A549 (cell line): Measurements from ENCODE around the gene SRRD. TPM values are rescaled to one million over a fixed set of nuclear protein-coding genes. Genes with fewer than 3 reads are reported as not detected.

Experiments
- ATAC-seq, 2 experiments: fragments of 200-7000 bp in 1 of 2; fragments of >200 bp in 1 of 2; cut with Nextera tagmentation in 1 of 2; cut with Tn5 transposase in 1 of 2; 3 replicates each; pipeline versions ENCODE4 v1.8.0 to v1.9.1; 2018 to 2020; ENCODE audit warnings: mild to moderate bottlenecking in 1 of 2, moderate library complexity in 1 of 2
- CTCF ChIA-PET: fragments of 300-600 bp; sonication (Branson Sonifier 250); formaldehyde crosslinking; extraction: SDS; loops from one replicate; lab custom pipeline; 2021; ENCODE audit warnings: antibody characterized with exemption, inconsistent platforms; lab: Yijun Ruan, JAX
- POLR2A ChIA-PET: fragments of 350-600 bp; formaldehyde crosslinking; extraction: SDS; loops from one replicate; lab custom pipeline; 2021; ENCODE audit warnings: antibody characterized with exemption, inconsistent platforms; lab: Yijun Ruan, JAX
- DNase-seq, 2 experiments: peaks; one replicate each; pipeline versions ENCODE4 v3.0.0 to v3.0.0-alpha.2; 2011 to 2016; ENCODE audit warnings: low read depth in 1 of 2, low spot score in 1 of 2
- FAIRE-seq: peaks from 2 replicates; lab custom pipeline; 2011; peaks lifted over from hg19 to GRCh38; lab: Jason Lieb, UNC
- H3K27ac ChIP-seq, 2 experiments: fragments of >200 bp; sonication (Bioruptor Twin); formaldehyde crosslinking; 3 replicates each; pipeline ENCODE4 v1.5.1; 2016 to 2017
- H3K4me1 ChIP-seq: fragments of >200 bp; sonication (Bioruptor Twin); formaldehyde crosslinking; 3 replicates; pipeline ENCODE4 v1.6.1; 2016
- H3K4me2 ChIP-seq: fragments of >200 bp; sonication (Bioruptor Twin); formaldehyde crosslinking; 3 replicates; pipeline ENCODE4 v1.6.1; 2016
- H3K4me3 ChIP-seq: fragments of >200 bp; sonication (Bioruptor Twin); formaldehyde crosslinking; 3 replicates; pipeline ENCODE4 v1.5.1; 2016
- H3K9me3 ChIP-seq: fragments of >200 bp; sonication (Bioruptor Twin); formaldehyde crosslinking; 3 replicates; pipeline ENCODE4 v1.6.1; 2016
- CBX2 ChIP-seq: fragments of 200-600 bp; sonication (generic); IDR thresholded peaks from 2 replicates; pipeline ENCODE4 v1.6.1; 2016; ENCODE audit warnings: low read depth, mild to moderate bottlenecking, borderline replicate concordance
- CBX8 ChIP-seq: fragments of 200-600 bp; sonication (generic); IDR thresholded peaks from 2 replicates; pipeline ENCODE4 v1.6.1; 2016
- CHD4 ChIP-seq: fragments of 200-600 bp; sonication (generic); IDR thresholded peaks from 2 replicates; pipeline ENCODE4 v1.6.1; 2016; ENCODE audit warnings: antibody characterized with exemption, mild to moderate bottlenecking, borderline replicate concordance
- EHF ChIP-seq: fragments of 250-450 bp; sonication (Bioruptor Pico); IDR thresholded peaks from 2 replicates; pipeline ENCODE4 v1.5.0; 2020; ENCODE audit warnings: mild to moderate bottlenecking
- FOSB ChIP-seq: fragments of 250-450 bp; sonication (Bioruptor Pico); IDR thresholded peaks from 2 replicates; pipeline ENCODE4 v1.5.0; 2020; ENCODE audit warnings: mild to moderate bottlenecking, moderate library complexity
- FOSL2 ChIP-seq, 2 experiments: fragments of 450-650 bp in 1 of 2; fragments of >200 bp in 1 of 2; sonication (Bioruptor Twin) in 1 of 2; formaldehyde crosslinking; IDR thresholded peaks; 2 replicates each; pipeline versions ENCODE4 v1.5.0 to v1.6.1; 2016 to 2020; ENCODE audit warnings: mild to moderate bottlenecking in 1 of 2, moderate library complexity in 1 of 2
- FOXS1 ChIP-seq: fragments of 250-450 bp; sonication (Bioruptor Pico); IDR thresholded peaks from 2 replicates; pipeline ENCODE4 v1.5.0; 2020; ENCODE audit warnings: mild to moderate bottlenecking, moderate library complexity
- GATA3 ChIP-seq: IDR thresholded peaks from 2 replicates; pipeline ENCODE4 v1.6.1; 2012; ENCODE audit warnings: borderline replicate concordance
- HDAC2 ChIP-seq: fragments of 200-600 bp; sonication (generic); IDR thresholded peaks from 2 replicates; pipeline ENCODE4 v1.6.1; 2016
- HOXB13 ChIP-seq: fragments of 250-450 bp; sonication (Bioruptor Pico); IDR thresholded peaks from 2 replicates; pipeline ENCODE4 v1.5.0; 2020; ENCODE audit warnings: low read depth, mild to moderate bottlenecking, moderate library complexity
- HOXB5 ChIP-seq: fragments of 250-450 bp; sonication (Bioruptor Pico); IDR thresholded peaks from 2 replicates; pipeline ENCODE4 v1.5.0; 2020; ENCODE audit warnings: mild to moderate bottlenecking, moderate library complexity
- KDM5A ChIP-seq: fragments of 200-600 bp; sonication (generic); IDR thresholded peaks from 2 replicates; pipeline ENCODE4 v1.6.1; 2016; ENCODE audit warnings: antibody characterized with exemption, mild to moderate bottlenecking
- MAFK ChIP-seq: fragments of 450-650 bp; IDR thresholded peaks from 2 replicates; pipeline ENCODE4 v1.6.1; 2014; ENCODE audit not compliant: partially characterized antibody
- MAZ ChIP-seq: fragments of 150-350 bp; IDR thresholded peaks from 2 replicates; pipeline ENCODE4 v1.6.1; 2014; ENCODE audit warnings: antibody characterized with exemption, low read depth, low read length, borderline replicate concordance
- NFE2L2 ChIP-seq: fragments of 150-350 bp; conservative IDR thresholded peaks from 2 replicates; pipeline ENCODE4 v1.6.1; 2014; ENCODE audit warnings: low read length
- NR3C1 ChIP-seq: fragments of >200 bp; sonication (Bioruptor Twin); formaldehyde crosslinking; IDR thresholded peaks from 3 replicates; pipeline ENCODE4 v1.6.1; 2017
- POLR2A ChIP-seq: IDR thresholded peaks from 2 replicates; pipeline ENCODE4 v1.6.1; 2012; ENCODE audit warnings: mild to moderate bottlenecking, low read length
- POLR2AphosphoS2 ChIP-seq: conservative IDR thresholded peaks from 2 replicates; pipeline ENCODE4 v1.6.1; 2012; ENCODE audit warnings: low read length, improper control_type of control experiment, inconsistent platforms
- SMC3 ChIP-seq: fragments of >200 bp; sonication (Bioruptor Twin); formaldehyde crosslinking; IDR thresholded peaks from 3 replicates; pipeline ENCODE4 v1.6.1; 2018; ENCODE audit warnings: inconsistent platforms
- ZC3H11A ChIP-seq: fragments of 450-650 bp; IDR thresholded peaks from 2 replicates; pipeline ENCODE4 v1.6.1; 2014; ENCODE audit warnings: antibody characterized with exemption, mild to moderate bottlenecking
- ZSCAN20 ChIP-seq: fragments of 250-450 bp; sonication (Bioruptor Pico); IDR thresholded peaks from 2 replicates; pipeline ENCODE4 v1.8.0; 2022; ENCODE audit warnings: mild to moderate bottlenecking, moderate library complexity
- WGBS: methylation state at CpG from one replicate; pipeline ENCODE4 v1.1.6; 2017; ENCODE audit errors: missing lambda C conversion rate; 5-methylcytosine and 5-hydroxymethylcytosine counted together
- polyA plus RNA-seq, 4 experiments: library from polyadenylated mRNA; depleted of rRNA in 3 of 4; stranded (reverse); fragments of >200 nt; fragmentation: RNase III in 1 of 4; extraction: RNeasy Plus Mini Kit Qiagen cat#74134 plus additional on column Dnase treatment in 1 of 4; gene quantifications; 2 replicates in 3 of 4; 3 replicates in 1 of 4; pipeline ENCODE4 v1.2.3, GENCODE V29; 2011 to 2017
- TF ChIP-seq, protein P1 (sequence below): fragments of >200 bp; sonication (Bioruptor Twin); formaldehyde crosslinking; IDR thresholded peaks from 3 replicates; pipeline ENCODE4 v1.6.1; 2016
- TF ChIP-seq, protein P2 (sequence below): IDR thresholded peaks from 2 replicates; pipeline ENCODE4 v1.6.1; 2012; ENCODE audit warnings: low read depth, borderline replicate concordance
- TF ChIP-seq, protein P3 (sequence below): fragments of 200-600 bp; sonication (generic); IDR thresholded peaks from 2 replicates; pipeline ENCODE4 v1.6.1; 2016; ENCODE audit warnings: antibody characterized with exemption, mild to moderate bottlenecking, moderate library complexity

SRRD gene
- polyA plus RNA-seq, 2 of the 4 experiments (the other 2 are of a cell fraction): 14.1 to 36.4 TPM

DNA sequence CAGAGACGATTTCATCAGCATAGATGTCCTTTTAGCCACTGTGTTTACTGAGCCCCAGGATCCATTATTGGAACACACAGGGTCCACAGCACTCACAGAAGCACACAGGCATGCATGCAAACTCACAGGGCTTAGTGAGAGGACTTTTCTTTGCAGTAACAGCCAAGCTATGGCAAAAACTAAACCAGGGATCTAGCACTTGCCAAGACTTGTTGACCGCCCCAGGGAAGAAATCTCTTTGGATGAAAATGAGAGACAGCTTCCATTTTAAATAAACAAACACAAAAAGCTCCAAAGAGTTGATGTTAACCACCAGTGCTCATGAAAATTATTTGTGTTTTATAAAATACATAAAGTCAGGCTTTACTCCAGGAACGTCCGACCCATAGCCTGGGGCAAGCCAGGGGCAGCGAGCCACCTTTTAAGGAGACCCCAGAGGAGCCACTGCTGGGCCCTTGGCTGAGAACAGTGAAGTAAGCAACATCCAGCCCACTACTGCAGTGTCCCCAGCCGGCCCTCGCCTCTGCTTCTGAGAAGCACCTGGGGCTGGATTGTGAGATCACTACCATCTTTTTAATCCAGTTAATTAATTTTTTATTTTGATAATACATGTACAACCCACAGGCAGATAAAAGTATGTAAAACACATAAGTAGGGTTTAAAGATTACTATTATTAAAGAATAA lies 50.6 kb downstream of the SRRD start (continued):
- TF ChIP-seq HOXB13 (CRISPR knock-in tag): no peak

DNA sequence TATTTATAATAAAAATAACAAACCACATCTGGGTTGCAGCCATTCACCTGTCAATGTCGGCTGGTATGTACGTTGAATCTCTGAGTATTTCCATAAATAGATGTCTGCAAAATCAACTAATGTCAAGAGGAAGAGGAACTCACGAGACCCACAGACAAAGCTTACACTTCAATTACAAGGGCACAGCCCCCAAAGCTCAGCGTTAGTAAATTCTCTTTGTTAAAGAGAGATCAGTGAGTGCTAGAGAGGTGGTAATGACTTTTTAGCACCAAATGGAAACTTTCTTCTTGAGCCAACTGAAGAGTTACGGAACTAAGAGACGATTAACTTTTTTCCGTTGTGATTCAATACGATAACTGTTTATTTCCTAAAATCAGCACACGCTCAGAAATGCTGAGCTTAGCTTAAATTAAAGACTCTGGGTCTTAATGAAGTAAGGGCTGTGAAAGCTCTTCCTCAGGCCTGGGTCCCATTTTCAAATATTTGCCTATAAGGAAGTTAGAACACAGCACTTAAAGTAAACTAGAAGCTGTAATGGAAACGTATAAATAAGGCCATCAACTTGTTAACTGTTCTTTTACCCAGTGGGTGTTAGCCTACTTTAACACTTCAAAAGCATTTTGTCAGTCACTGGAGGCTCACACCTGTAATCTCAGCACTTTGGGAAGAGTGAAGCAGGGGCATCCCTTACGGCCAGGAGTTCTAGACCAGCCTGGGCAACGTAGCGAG lies 51.4 kb downstream of the SRRD start:
- 85% methylated on average over 13 of the region's 13 CpGs for WGBS
- no peak for FAIRE-seq
- no peak for ATAC-seq
- H3K27ac ChIP-seq: no peak overlapping the region
- peaks cover 1% of the 10 kb centered on the region; the same call in 2 of the 3 replicates for H3K4me1 ChIP-seq
- H3K4me3 ChIP-seq: no peak overlapping the region
- H3K4me2 ChIP-seq: no peak overlapping the region
- ChIA-PET POLR2A (no interaction called here), CTCF (no interaction called here)
- no peaks in the 10 kb centered on the region for H3K9me3 ChIP-seq
- no peak for DNase-seq
- TF ChIP-seq MAFK (peak; percentile 74), HOXB5 (CRISPR knock-in tag) (no peak)

DNA sequence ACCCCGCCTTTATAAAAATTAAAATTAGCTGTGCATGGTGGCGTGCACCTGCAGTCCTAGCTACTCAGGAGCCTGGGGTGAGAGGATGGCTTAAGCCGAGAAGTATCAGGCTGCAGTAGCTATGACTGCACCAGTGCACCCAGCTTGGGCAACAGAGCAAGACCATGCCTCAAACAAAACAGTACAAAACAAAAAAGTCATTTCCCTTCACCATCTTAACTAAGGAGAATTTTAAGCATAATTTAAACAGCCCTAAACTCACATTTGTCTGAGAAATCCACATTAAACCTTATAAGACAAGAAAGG lies 51.9 kb downstream of the SRRD start:
- no peak for DNase-seq
- no peak for TF ChIP-seq MAZ
- no peak for TF ChIP-seq NR3C1
- no peak for TF ChIP-seq HOXB5 (CRISPR knock-in tag)
- TF ChIP-seq, protein P1, sequence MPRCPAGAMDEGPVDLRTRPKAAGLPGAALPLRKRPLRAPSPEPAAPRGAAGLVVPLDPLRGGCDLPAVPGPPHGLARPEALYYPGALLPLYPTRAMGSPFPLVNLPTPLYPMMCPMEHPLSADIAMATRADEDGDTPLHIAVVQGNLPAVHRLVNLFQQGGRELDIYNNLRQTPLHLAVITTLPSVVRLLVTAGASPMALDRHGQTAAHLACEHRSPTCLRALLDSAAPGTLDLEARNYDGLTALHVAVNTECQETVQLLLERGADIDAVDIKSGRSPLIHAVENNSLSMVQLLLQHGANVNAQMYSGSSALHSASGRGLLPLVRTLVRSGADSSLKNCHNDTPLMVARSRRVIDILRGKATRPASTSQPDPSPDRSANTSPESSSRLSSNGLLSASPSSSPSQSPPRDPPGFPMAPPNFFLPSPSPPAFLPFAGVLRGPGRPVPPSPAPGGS: no peak
- no peak for TF ChIP-seq ZSCAN20 (CRISPR knock-in tag)
- TF ChIP-seq EHF (CRISPR knock-in tag): no peak
- no peak for TF ChIP-seq FOSL2 (IDR thresholded peaks at IDR 0.05)
- no peak for TF ChIP-seq FOSL2 (CRISPR knock-in tag; IDR thresholded peaks at IDR 0.05)
- TF ChIP-seq KDM5A: no peak
- TF ChIP-seq FOSB (CRISPR knock-in tag): no peak
- TF ChIP-seq, protein P2, sequence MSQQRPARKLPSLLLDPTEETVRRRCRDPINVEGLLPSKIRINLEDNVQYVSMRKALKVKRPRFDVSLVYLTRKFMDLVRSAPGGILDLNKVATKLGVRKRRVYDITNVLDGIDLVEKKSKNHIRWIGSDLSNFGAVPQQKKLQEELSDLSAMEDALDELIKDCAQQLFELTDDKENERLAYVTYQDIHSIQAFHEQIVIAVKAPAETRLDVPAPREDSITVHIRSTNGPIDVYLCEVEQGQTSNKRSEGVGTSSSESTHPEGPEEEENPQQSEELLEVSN: no peak
- ChIA-PET CTCF (no interaction called here), POLR2A (no interaction called here)
- 92% methylated on average over 3 of the region's 3 CpGs for WGBS
- H3K27ac ChIP-seq: no peak overlapping the region
- no peaks in the 10 kb centered on the region for H3K4me1 ChIP-seq
- H3K4me3 ChIP-seq: no peak overlapping the region
- no peak for ATAC-seq
- H3K9me3 ChIP-seq: no peaks in the 10 kb centered on the region
- no peak overlapping the region for H3K4me2 ChIP-seq
- no peak for FAIRE-seq

DNA sequence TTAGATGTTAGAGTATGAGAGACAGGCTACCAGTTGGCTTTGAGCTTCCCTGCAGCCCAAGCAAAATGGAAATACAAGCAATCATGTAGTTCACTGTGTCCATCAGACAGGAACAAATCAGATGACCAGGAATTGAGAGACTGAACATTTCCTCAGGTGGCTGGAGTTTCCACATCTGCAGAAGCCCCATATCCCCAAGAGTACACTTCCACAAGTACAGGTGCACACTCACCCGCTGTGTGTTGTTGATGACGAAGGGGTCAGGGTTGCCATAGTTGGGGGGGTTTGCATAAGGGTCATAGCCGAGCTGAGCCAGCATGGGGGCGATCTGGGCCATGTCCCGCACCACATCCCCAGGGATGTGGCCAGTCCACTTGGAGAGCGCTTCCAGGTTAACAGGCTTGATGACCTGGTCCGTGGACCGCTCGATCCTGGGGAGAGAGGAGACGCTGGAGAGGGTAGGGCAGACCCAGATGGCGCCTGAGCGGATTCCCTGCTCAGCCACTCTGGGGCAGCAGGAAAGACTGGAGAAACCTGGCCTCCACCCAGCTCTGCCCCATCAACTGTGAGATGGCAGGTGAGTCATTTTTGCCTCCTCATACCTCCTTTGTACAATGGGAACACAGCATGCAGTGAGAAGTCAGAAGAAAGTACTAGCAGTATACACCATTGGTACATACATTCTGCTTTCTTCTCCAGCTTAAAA lies 52.5 kb downstream of the SRRD start:
- no peak for DNase-seq
- ChIA-PET CTCF (no interaction called here), POLR2A (no interaction called here)
- Histone ChIP-seq H3K4me1 (no peaks in the 10 kb centered on the region), H3K27ac (no peak overlapping the region), H3K9me3 (no peaks in the 10 kb centered on the region), H3K4me2 (no peak overlapping the region), H3K4me3 (no peak overlapping the region)
- WGBS: 88% methylated on average over 11 of the region's 12 CpGs
- FAIRE-seq: no peak
- ATAC-seq: no peak
- TF ChIP-seq SMC3: no peak
- no peak for TF ChIP-seq ZSCAN20 (CRISPR knock-in tag)
- no peak for TF ChIP-seq NFE2L2
- TF ChIP-seq, protein P2: no peak
- TF ChIP-seq POLR2AphosphoS2: no peak
- no peak for TF ChIP-seq GATA3
- TF ChIP-seq CBX2: no peak
- TF ChIP-seq HDAC2: no peak
- no peak for TF ChIP-seq POLR2A
- no peak for TF ChIP-seq CHD4
- TF ChIP-seq FOXS1 (CRISPR knock-in tag): no peak
- TF ChIP-seq, protein P3, sequence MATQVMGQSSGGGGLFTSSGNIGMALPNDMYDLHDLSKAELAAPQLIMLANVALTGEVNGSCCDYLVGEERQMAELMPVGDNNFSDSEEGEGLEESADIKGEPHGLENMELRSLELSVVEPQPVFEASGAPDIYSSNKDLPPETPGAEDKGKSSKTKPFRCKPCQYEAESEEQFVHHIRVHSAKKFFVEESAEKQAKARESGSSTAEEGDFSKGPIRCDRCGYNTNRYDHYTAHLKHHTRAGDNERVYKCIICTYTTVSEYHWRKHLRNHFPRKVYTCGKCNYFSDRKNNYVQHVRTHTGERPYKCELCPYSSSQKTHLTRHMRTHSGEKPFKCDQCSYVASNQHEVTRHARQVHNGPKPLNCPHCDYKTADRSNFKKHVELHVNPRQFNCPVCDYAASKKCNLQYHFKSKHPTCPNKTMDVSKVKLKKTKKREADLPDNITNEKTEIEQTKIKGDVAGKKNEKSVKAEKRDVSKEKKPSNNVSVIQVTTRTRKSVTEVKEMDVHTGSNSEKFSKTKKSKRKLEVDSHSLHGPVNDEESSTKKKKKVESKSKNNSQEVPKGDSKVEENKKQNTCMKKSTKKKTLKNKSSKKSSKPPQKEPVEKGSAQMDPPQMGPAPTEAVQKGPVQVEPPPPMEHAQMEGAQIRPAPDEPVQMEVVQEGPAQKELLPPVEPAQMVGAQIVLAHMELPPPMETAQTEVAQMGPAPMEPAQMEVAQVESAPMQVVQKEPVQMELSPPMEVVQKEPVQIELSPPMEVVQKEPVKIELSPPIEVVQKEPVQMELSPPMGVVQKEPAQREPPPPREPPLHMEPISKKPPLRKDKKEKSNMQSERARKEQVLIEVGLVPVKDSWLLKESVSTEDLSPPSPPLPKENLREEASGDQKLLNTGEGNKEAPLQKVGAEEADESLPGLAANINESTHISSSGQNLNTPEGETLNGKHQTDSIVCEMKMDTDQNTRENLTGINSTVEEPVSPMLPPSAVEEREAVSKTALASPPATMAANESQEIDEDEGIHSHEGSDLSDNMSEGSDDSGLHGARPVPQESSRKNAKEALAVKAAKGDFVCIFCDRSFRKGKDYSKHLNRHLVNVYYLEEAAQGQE: no peak
- no peak for TF ChIP-seq KDM5A
- no peak for TF ChIP-seq ZC3H11A
- TF ChIP-seq CBX8: no peak
- TF ChIP-seq FOSB (CRISPR knock-in tag): no peak
